ENCODE results near the gene C1orf35.

DNA sequence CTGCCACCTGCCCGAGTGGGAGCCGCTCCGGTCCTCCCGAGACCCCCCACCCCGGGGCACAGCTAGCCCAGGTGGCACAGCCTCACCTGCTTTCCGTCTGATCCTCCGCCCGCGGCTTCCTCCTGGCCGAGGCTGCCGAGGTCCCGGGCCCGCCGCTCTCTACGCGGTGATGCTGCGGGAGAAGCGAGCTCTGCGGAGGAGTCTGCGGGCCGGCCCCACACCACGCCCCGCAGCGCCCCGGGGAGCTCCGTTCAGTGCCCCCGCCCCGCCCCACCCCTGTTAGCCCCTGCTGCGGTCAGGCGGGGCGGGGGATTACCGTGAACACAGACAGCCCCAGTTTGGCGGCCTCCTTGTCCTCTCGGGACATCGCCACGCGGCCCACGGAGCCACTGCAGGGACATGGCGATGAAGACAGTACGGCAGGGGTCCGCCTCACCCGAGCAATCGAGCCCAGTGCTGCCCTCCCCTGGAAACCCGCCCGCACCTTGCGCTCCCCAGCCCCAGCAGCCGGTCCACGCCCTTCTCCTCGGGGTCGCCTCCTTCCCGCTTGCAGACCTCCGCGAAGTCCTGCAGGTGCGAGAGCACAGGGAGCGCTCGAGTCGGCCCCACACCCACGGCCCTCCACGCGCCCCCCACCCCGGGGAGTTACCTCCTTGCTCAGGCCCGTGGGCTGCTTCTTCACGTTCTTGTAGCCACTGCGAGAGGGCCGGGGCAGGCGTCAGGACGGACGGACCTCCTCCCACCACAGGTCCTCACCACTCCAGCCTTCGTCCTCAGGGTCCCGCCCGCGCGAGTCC, 933 bp downstream of the C1orf35 start:
- TF ChIP-seq, protein P1, sequence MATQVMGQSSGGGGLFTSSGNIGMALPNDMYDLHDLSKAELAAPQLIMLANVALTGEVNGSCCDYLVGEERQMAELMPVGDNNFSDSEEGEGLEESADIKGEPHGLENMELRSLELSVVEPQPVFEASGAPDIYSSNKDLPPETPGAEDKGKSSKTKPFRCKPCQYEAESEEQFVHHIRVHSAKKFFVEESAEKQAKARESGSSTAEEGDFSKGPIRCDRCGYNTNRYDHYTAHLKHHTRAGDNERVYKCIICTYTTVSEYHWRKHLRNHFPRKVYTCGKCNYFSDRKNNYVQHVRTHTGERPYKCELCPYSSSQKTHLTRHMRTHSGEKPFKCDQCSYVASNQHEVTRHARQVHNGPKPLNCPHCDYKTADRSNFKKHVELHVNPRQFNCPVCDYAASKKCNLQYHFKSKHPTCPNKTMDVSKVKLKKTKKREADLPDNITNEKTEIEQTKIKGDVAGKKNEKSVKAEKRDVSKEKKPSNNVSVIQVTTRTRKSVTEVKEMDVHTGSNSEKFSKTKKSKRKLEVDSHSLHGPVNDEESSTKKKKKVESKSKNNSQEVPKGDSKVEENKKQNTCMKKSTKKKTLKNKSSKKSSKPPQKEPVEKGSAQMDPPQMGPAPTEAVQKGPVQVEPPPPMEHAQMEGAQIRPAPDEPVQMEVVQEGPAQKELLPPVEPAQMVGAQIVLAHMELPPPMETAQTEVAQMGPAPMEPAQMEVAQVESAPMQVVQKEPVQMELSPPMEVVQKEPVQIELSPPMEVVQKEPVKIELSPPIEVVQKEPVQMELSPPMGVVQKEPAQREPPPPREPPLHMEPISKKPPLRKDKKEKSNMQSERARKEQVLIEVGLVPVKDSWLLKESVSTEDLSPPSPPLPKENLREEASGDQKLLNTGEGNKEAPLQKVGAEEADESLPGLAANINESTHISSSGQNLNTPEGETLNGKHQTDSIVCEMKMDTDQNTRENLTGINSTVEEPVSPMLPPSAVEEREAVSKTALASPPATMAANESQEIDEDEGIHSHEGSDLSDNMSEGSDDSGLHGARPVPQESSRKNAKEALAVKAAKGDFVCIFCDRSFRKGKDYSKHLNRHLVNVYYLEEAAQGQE (IDR thresholded peaks at IDR 0.05; ENCODE audit: low read depth), result no peak
- TF ChIP-seq FOXM1 (IDR thresholded peaks at IDR 0.05; ENCODE audit: borderline replicate concordance, low read depth) (no peak), EP300 (IDR thresholded peaks at IDR 0.05; ENCODE audit: borderline replicate concordance) (no peak), TAF1 (IDR thresholded peaks at IDR 0.05; ENCODE audit: low read depth) (no peak), EGR1 (IDR thresholded peaks at IDR 0.05) (no peak), NFIC (IDR thresholded peaks at IDR 0.05) (no peak), RAD21 (IDR thresholded peaks at IDR 0.05; ENCODE audit: low read depth) (no peak), CEBPB (IDR thresholded peaks at IDR 0.05) (no peak), YY1 (IDR thresholded peaks at IDR 0.05; ENCODE audit: low read depth) (no peak), TCF12 (IDR thresholded peaks at IDR 0.05; ENCODE audit: low read depth) (no peak; the same call in 1 of the 2 replicates), TEAD4 (IDR thresholded peaks at IDR 0.05) (no peak), ZBTB7A (IDR thresholded peaks at IDR 0.05; ENCODE audit: low read depth) (peak; percentile 68; the same call in 1 of the 2 replicates)
- TF ChIP-seq, protein P2, sequence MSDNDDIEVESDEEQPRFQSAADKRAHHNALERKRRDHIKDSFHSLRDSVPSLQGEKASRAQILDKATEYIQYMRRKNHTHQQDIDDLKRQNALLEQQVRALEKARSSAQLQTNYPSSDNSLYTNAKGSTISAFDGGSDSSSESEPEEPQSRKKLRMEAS (IDR thresholded peaks at IDR 0.05), result peak; percentile 50
- TF ChIP-seq, protein P3, sequence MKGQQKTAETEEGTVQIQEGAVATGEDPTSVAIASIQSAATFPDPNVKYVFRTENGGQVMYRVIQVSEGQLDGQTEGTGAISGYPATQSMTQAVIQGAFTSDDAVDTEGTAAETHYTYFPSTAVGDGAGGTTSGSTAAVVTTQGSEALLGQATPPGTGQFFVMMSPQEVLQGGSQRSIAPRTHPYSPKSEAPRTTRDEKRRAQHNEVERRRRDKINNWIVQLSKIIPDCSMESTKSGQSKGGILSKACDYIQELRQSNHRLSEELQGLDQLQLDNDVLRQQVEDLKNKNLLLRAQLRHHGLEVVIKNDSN (IDR thresholded peaks at IDR 0.05), result no peak

Data from Ishikawa (cell line).